SK-N-SH treated with all-trans-retinoic acid at 6 μM for 48 hours (cell line): ENCODE data around the gene POFUT1.

Experiments used
- ATAC-seq: fragments of 200-7000 bp; cut with Tn5 transposase; 3 replicates; pipeline ENCODE4 v1.9.1; 2020; ENCODE audit warnings: mild to moderate bottlenecking, moderate library complexity
- ARNTL ChIP-seq: fragments of 450-650 bp; formaldehyde crosslinking; IDR thresholded peaks from 2 replicates; pipeline ENCODE4 v1.5.0; 2020; ENCODE audit warnings: low read depth, mild to moderate bottlenecking, moderate library complexity, borderline replicate concordance
- BACH2 ChIP-seq: fragments of 250-450 bp; sonication (Bioruptor Pico); IDR thresholded peaks from 2 replicates; pipeline ENCODE4 v1.9.0; 2021; ENCODE audit warnings: mild to moderate bottlenecking, borderline replicate concordance
- CREB5 ChIP-seq: fragments of 250-450 bp; sonication (Bioruptor Pico); IDR thresholded peaks from 2 replicates; pipeline ENCODE4 v1.5.1; 2020; ENCODE audit warnings: low read depth, mild to moderate bottlenecking, moderate library complexity
- CSDC2 ChIP-seq: fragments of 250-450 bp; sonication (Bioruptor Pico); IDR thresholded peaks from 2 replicates; pipeline ENCODE4 v1.5.0; 2020; ENCODE audit warnings: mild to moderate bottlenecking, moderate library complexity
- ESRRG ChIP-seq: fragments of 250-450 bp; sonication (Bioruptor Pico); IDR thresholded peaks from 2 replicates; pipeline ENCODE4 v1.6.1; 2021; ENCODE audit warnings: mild to moderate bottlenecking
- GLIS3 ChIP-seq: fragments of 250-450 bp; sonication (Bioruptor Pico); IDR thresholded peaks from 2 replicates; pipeline ENCODE4 v1.5.0; 2020; ENCODE audit warnings: mild to moderate bottlenecking, moderate library complexity
- ISL1 ChIP-seq: fragments of 250-450 bp; sonication (Bioruptor Pico); IDR thresholded peaks from 2 replicates; pipeline ENCODE4 v2.1.2; 2022; ENCODE audit warnings: mild to moderate bottlenecking, moderate library complexity
- OSR1 ChIP-seq: fragments of 250-450 bp; sonication (Bioruptor Pico); IDR thresholded peaks from 2 replicates; pipeline ENCODE4 v1.8.0; 2022; ENCODE audit warnings: moderate library complexity, mild to moderate bottlenecking, inconsistent platforms
- PPARA ChIP-seq: fragments of 250-450 bp; sonication (Bioruptor Pico); IDR thresholded peaks from 2 replicates; pipeline ENCODE4 v1.5.0; 2020; ENCODE audit warnings: mild to moderate bottlenecking, borderline replicate concordance
- RARB ChIP-seq: fragments of 250-450 bp; sonication (Bioruptor Pico); IDR thresholded peaks from 2 replicates; pipeline ENCODE4 v1.8.0; 2021; ENCODE audit warnings: mild to moderate bottlenecking, moderate library complexity
- SNAI2 ChIP-seq: fragments of 250-450 bp; sonication (Bioruptor Pico); IDR thresholded peaks from 2 replicates; pipeline ENCODE4 v1.5.0; 2020; ENCODE audit warnings: mild to moderate bottlenecking, moderate library complexity
- TCF4 ChIP-seq: fragments of 250-450 bp; sonication (Bioruptor Pico); IDR thresholded peaks from 2 replicates; pipeline ENCODE4 v1.8.0; 2021; ENCODE audit warnings: mild to moderate bottlenecking, moderate library complexity, borderline replicate concordance
- ZC3H10 ChIP-seq: fragments of 250-450 bp; sonication (Bioruptor Pico); IDR thresholded peaks from 2 replicates; pipeline ENCODE4 v1.5.1; 2021; ENCODE audit warnings: mild to moderate bottlenecking, moderate library complexity
- ZFP3 ChIP-seq: fragments of 250-450 bp; sonication (Bioruptor Pico); IDR thresholded peaks from 2 replicates; pipeline ENCODE4 v1.5.0; 2020; ENCODE audit warnings: mild to moderate bottlenecking, moderate library complexity
- ZFP30 ChIP-seq: fragments of 450-650 bp; formaldehyde crosslinking; IDR thresholded peaks from 2 replicates; pipeline ENCODE4 v1.5.0; 2022; ENCODE audit warnings: mild to moderate bottlenecking, moderate library complexity
- ZNF565 ChIP-seq: fragments of 450-650 bp; formaldehyde crosslinking; conservative IDR thresholded peaks from 2 replicates; pipeline ENCODE4 v1.5.0; 2020; ENCODE audit warnings: low read depth, mild to moderate bottlenecking, moderate library complexity
- ZNF70 ChIP-seq: fragments of 450-650 bp; formaldehyde crosslinking; IDR thresholded peaks from 2 replicates; pipeline ENCODE4 v1.5.0; 2020; ENCODE audit warnings: mild to moderate bottlenecking, moderate library complexity
- ZNF8 ChIP-seq: fragments of 450-650 bp; formaldehyde crosslinking; IDR thresholded peaks from 2 replicates; pipeline ENCODE4 v1.5.0; 2020; ENCODE audit warnings: mild to moderate bottlenecking, moderate library complexity
- TF ChIP-seq, protein P1 (sequence below): fragments of 250-450 bp; sonication (Bioruptor Pico); IDR thresholded peaks from 2 replicates; pipeline ENCODE4 v1.8.0; 2020; ENCODE audit warnings: mild to moderate bottlenecking, moderate library complexity, borderline replicate concordance
- TF ChIP-seq, protein P2 (sequence below): fragments of 250-450 bp; sonication (Bioruptor Pico); IDR thresholded peaks from 2 replicates; pipeline ENCODE4 v1.5.0; 2020; ENCODE audit warnings: mild to moderate bottlenecking, moderate library complexity
- TF ChIP-seq, protein P3 (sequence below): fragments of 250-450 bp; sonication (Bioruptor Pico); IDR thresholded peaks from 2 replicates; pipeline ENCODE4 v1.8.0; 2021; ENCODE audit warnings: low read depth, mild to moderate bottlenecking, moderate library complexity, borderline replicate concordance

POFUT1 gene

GRCh38 chr20:32215147-32215546 lies 7.5 kb downstream of the POFUT1 start:
- no peak for ATAC-seq
- no peak for TF ChIP-seq RARB
- no peak for TF ChIP-seq CSDC2 (CRISPR knock-in tag)
- TF ChIP-seq ZFP3 (CRISPR knock-in tag) = no peak
- no peak for TF ChIP-seq SNAI2 (CRISPR knock-in tag)
- no peak for TF ChIP-seq ZC3H10 (CRISPR knock-in tag)
- TF ChIP-seq ESRRG (CRISPR knock-in tag) = no peak
- no peak for TF ChIP-seq ZNF8 (CRISPR knock-in tag)
- TF ChIP-seq BACH2 = no peak
- TF ChIP-seq CREB5 (CRISPR knock-in tag) = no peak
- no peak for TF ChIP-seq OSR1 (CRISPR knock-in tag)
- no peak for TF ChIP-seq ARNTL (CRISPR knock-in tag)
- TF ChIP-seq, protein P1, sequence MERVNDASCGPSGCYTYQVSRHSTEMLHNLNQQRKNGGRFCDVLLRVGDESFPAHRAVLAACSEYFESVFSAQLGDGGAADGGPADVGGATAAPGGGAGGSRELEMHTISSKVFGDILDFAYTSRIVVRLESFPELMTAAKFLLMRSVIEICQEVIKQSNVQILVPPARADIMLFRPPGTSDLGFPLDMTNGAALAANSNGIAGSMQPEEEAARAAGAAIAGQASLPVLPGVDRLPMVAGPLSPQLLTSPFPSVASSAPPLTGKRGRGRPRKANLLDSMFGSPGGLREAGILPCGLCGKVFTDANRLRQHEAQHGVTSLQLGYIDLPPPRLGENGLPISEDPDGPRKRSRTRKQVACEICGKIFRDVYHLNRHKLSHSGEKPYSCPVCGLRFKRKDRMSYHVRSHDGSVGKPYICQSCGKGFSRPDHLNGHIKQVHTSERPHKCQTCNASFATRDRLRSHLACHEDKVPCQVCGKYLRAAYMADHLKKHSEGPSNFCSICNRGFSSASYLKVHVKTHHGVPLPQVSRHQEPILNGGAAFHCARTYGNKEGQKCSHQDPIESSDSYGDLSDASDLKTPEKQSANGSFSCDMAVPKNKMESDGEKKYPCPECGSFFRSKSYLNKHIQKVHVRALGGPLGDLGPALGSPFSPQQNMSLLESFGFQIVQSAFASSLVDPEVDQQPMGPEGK (CRISPR knock-in tag) = no peak
- TF ChIP-seq, all 23 proteins: peak for 0

DNA sequence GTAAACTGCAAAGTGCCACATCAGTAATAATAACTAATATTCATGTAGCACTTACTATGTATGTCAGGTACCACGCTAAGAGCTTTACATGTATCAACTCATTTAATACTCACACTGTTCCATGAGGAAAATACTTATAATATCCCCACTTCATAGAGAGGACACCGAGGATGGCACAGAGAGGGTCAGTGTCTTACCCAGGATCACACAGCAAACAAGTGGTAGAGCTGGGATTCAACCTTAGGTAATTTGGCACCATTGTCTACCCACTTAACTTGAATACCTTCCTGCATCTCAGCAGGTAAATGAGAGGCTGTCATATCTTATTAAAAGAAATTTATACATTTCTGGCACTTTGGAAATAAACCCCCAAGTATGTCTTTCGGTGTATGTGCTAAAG lies 8.0 kb downstream of the POFUT1 start:
- ATAC-seq = no peak
- TF ChIP-seq ZNF565 (CRISPR knock-in tag) (no peak), CREB5 (CRISPR knock-in tag) (no peak), GLIS3 (CRISPR knock-in tag) (no peak), ZC3H10 (CRISPR knock-in tag) (no peak), ZNF70 (CRISPR knock-in tag) (no peak), ARNTL (CRISPR knock-in tag) (no peak), TCF4 (CRISPR knock-in tag) (no peak), ISL1 (CRISPR knock-in tag) (no peak), SNAI2 (CRISPR knock-in tag) (no peak), CSDC2 (CRISPR knock-in tag) (no peak), ESRRG (CRISPR knock-in tag) (no peak), BACH2 (no peak), ZFP30 (no peak), OSR1 (CRISPR knock-in tag) (no peak)
- TF ChIP-seq, protein P2, sequence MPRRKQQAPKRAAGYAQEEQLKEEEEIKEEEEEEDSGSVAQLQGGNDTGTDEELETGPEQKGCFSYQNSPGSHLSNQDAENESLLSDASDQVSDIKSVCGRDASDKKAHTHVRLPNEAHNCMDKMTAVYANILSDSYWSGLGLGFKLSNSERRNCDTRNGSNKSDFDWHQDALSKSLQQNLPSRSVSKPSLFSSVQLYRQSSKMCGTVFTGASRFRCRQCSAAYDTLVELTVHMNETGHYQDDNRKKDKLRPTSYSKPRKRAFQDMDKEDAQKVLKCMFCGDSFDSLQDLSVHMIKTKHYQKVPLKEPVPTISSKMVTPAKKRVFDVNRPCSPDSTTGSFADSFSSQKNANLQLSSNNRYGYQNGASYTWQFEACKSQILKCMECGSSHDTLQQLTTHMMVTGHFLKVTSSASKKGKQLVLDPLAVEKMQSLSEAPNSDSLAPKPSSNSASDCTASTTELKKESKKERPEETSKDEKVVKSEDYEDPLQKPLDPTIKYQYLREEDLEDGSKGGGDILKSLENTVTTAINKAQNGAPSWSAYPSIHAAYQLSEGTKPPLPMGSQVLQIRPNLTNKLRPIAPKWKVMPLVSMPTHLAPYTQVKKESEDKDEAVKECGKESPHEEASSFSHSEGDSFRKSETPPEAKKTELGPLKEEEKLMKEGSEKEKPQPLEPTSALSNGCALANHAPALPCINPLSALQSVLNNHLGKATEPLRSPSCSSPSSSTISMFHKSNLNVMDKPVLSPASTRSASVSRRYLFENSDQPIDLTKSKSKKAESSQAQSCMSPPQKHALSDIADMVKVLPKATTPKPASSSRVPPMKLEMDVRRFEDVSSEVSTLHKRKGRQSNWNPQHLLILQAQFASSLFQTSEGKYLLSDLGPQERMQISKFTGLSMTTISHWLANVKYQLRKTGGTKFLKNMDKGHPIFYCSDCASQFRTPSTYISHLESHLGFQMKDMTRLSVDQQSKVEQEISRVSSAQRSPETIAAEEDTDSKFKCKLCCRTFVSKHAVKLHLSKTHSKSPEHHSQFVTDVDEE = no peak
- TF ChIP-seq, protein P3, sequence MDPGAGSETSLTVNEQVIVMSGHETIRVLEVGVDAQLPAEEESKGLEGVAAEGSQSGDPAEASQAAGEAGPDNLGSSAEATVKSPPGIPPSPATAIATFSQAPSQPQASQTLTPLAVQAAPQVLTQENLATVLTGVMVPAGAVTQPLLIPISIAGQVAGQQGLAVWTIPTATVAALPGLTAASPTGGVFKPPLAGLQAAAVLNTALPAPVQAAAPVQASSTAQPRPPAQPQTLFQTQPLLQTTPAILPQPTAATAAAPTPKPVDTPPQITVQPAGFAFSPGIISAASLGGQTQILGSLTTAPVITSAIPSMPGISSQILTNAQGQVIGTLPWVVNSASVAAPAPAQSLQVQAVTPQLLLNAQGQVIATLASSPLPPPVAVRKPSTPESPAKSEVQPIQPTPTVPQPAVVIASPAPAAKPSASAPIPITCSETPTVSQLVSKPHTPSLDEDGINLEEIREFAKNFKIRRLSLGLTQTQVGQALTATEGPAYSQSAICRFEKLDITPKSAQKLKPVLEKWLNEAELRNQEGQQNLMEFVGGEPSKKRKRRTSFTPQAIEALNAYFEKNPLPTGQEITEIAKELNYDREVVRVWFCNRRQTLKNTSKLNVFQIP = no peak

DNA sequence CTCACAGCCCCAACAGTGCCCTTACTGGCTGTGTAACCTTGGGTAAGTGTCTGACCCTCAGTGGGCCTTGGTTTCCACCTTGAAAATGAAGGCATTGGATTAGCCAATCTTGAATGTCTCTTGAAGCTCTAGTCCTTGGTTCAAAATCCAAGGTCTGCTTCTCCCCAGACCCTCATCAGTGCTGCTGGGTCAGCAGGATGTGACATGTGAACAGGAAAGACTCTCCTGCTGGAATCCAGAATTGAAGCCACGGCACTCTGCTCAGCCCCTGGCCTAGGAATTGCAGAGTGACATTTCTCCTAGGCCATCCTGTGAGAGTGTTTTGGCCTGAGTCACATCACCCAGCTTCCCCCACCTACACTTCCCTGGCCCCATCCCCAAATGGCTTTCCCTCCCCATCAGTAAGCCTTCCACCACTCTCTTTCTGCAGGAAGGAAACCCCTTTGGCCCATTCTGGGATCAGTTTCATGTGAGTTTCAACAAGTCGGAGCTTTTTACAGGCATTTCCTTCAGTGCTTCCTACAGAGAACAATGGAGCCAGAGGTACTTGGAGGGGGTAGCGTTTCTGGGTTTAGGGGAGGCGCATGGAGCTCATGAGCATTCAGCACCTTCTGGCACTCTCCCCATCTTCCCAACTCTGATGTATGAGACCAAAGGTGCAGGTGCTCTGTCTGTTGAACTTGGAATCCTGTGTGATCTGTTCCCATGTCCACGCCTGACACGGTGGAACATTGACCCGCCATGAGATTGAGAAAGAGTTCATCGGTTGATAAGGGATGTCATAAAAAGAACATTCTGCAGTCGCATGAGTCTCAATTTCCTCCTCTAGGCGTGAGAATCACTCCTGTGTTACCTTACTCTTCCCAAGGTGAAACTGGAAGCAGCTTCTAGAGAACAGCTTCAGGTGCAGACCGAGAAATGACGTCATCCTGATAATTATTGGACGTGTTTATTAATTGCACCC lies 8.8 kb downstream of the POFUT1 start:
- ATAC-seq = no peak
- TF ChIP-seq CREB5 (CRISPR knock-in tag) (no peak), PPARA (CRISPR knock-in tag) (no peak), GLIS3 (CRISPR knock-in tag) (no peak)
- TF ChIP-seq, protein P2 = no peak
